ENCODE measurements around the gene TRPV5. TPM values are rescaled to one million over a fixed set of nuclear protein-coding genes. Genes with fewer than 3 reads are reported as not detected.
A peak's percentile ranks its signal among the peaks of the same experiment; 100 is the strongest.

TRPV5 gene
- polyA plus RNA-seq, 6 donors from 2014 or later: not detected

- Mint-ChIP-seq H3K9me3 (no peaks in the 10 kb centered on the region), H3K27ac (peak overlapping the region in 1 of 6 donors; percentile 32), H3K27me3 (peaks cover 0 to 22% (median 16%) of the 10 kb centered on the region in 3 donors), H3K4me3 (no peak overlapping the region), H3K36me3 (peaks cover 0 to 4% of the 10 kb centered on the region in 2 donors), H3K4me1 (peaks cover 0 to 4% (median 2%) of the 10 kb centered on the region in 3 donors)
- DNase-seq: no peak
- ATAC-seq (ENCODE audit: low read depth in 2 of 2): no peak
Measured at GRCh38 chr7:142934056-142934455, 510 bp upstream of the TRPV5 start.

- Mint-ChIP-seq H3K27ac (peak overlapping the region in 1 of 6 donors; percentile 18), H3K4me3 (no peak overlapping the region), H3K9me3 (no peaks in the 10 kb centered on the region), H3K36me3 (peaks cover 0 to 4% of the 10 kb centered on the region in 2 donors), H3K27me3 (peaks cover 0 to 22% (median 16%) of the 10 kb centered on the region in 3 donors), H3K4me1 (peaks cover 4 to 5% (median 4%) of the 10 kb centered on the region in 3 donors)
- ATAC-seq (ENCODE audit: low read depth in 2 of 2) (no peak), DNase-seq (no peak)
Measured at GRCh38 chr7:142933092-142933475, 462 bp downstream of the TRPV5 start.

DNA sequence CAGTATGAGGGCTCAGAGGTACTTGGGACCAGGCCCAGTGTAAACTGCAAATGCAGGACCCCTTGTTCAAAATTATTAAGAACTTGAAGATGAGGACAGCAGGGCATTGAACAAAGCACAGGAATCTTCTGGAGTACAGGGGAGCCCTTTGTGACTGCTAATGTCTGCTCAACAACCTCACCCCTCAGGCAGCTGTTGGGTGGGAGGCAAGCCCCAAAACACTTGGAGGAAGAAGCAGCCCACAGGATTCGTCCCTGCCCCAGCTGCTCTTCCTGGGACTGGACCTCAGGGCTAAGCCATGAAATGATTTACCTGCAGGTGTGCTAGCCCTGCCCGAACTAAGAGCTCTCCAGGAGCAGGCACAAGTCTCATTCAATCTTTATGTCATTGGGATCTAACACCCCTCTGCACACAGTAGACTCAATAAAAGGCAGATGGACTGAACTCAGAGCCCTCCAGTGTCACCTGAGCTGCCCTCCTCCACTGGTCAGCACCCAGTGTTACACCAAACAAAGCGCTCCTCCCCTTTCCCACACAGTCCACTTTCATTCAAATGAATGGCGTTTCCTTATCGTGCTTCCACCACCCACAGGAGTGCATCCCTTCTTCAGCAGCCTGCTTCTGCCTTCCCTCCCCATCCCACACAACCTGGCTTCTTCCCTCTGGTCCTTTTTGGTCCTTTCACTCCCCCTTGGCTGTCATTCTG lies 1.0 kb downstream of the TRPV5 start:
- H3K27me3 Mint-ChIP-seq: peaks cover 0 to 22% (median 16%) of the 10 kb centered on the region in 3 donors
- H3K4me1 Mint-ChIP-seq: peaks cover 9 to 10% (median 10%) of the 10 kb centered on the region in 3 donors
- no peak overlapping the region for H3K4me3 Mint-ChIP-seq
- DNase-seq (no peak), ATAC-seq (ENCODE audit: low read depth in 2 of 2) (no peak)
- peaks cover 0 to 4% of the 10 kb centered on the region in 2 donors for H3K36me3 Mint-ChIP-seq
- peak overlapping the region in 1 of 6 donors; percentile 18 for H3K27ac Mint-ChIP-seq
- H3K9me3 Mint-ChIP-seq: peaks cover 0 to 2% (median 0%) of the 10 kb centered on the region in 7 donors

- Mint-ChIP-seq H3K36me3 (no peaks in the 10 kb centered on the region), H3K27ac (peak overlapping the region in 2 of 6 donors; percentile 16 to 22), H3K9me3 (peaks cover 0 to 11% (median 0%) of the 10 kb centered on the region in 7 donors), H3K4me1 (peaks cover 25 to 30% (median 25%) of the 10 kb centered on the region in 3 donors), H3K27me3 (peaks cover 4 to 13% (median 11%) of the 10 kb centered on the region in 3 donors), H3K4me3 (no peak overlapping the region)
- DNase-seq (no peak), ATAC-seq (ENCODE audit: low read depth in 2 of 2) (no peak)
Measured at GRCh38 chr7:142930126-142930730, 3.3 kb downstream of the TRPV5 start.

DNA sequence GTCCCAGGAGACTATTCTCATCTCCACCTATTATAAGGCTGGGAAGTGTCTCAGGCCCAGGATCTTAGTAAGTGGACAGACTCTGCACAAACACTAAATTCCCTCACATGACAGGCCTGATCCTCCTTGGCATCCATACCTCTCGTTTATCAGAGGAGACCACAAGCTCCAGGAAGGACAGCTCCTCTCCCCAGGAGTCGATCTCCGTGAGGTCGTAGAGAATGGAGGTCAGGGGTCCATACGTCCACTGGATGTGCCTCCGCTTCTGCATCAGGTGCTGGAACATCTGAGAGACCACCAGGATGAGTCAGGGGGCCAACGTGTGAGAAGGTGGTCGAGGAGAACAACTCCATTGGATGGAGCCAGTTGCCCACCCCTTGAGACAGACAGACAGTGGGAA lies 5.6 kb downstream of the TRPV5 start:
- H3K9me3 Mint-ChIP-seq: peaks cover 0 to 11% (median 0%) of the 10 kb centered on the region in 7 donors
- peak overlapping the region in 3 of 6 donors; percentile 24 to 89 (median 32) for H3K27ac Mint-ChIP-seq
- H3K27me3 Mint-ChIP-seq: peaks cover 3 to 4% (median 4%) of the 10 kb centered on the region in 3 donors
- peak overlapping the region in 3 of 8 donors; percentile 43 to 85 (median 58) for H3K4me3 Mint-ChIP-seq
- ATAC-seq (ENCODE audit: low read depth in 2 of 2) (no peak), DNase-seq (no peak)
- H3K4me1 Mint-ChIP-seq: peaks cover 25 to 30% (median 25%) of the 10 kb centered on the region in 3 donors
- H3K36me3 Mint-ChIP-seq: no peaks in the 10 kb centered on the region

DNA sequence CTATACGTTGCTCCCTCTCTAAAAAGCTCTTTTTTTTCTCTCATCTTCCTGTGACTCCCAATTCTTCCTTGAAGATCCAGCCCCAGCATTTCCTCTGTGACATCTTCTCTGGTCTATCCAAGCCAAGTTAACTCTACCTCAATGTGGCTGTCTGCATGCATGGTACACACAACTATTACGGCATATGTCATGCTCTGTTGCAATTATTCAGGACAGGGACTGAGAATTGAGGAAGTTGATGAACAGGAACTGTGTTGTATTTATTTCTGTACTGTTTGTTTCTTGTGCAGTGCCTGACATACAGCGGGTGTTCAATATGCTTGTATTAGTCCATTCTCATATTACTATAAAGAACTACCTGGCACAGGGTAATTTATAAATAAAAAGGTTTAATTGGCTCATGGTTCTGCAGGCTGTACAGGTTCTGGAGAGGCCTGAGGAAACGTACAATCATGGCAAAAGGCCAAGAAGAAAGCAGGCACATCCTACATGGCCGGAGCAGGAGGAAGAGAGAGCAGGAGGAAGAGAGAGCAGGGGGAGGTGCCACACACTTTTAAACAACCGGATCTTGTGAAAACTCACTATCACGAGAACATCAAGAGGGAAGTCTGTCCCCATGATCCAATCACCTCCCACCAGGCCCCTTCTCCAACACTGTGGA lies 6.3 kb downstream of the TRPV5 start:
- peak; percentile 96 to 97 for ATAC-seq (ENCODE audit: low read depth in 2 of 2)
- DNase-seq: peak; percentile 33
- no peaks in the 10 kb centered on the region for H3K36me3 Mint-ChIP-seq
- peak overlapping the region; percentile 1 to 77 (median 28) for H3K27ac Mint-ChIP-seq
- H3K9me3 Mint-ChIP-seq: peaks cover 0 to 11% (median 0%) of the 10 kb centered on the region in 7 donors
- H3K27me3 Mint-ChIP-seq: peaks cover 0 to 4% (median 0%) of the 10 kb centered on the region in 3 donors
- H3K4me1 Mint-ChIP-seq: peaks cover 25 to 30% (median 25%) of the 10 kb centered on the region in 3 donors
- H3K4me3 Mint-ChIP-seq: peak overlapping the region in 6 of 8 donors; percentile 43 to 85 (median 67)

DNA sequence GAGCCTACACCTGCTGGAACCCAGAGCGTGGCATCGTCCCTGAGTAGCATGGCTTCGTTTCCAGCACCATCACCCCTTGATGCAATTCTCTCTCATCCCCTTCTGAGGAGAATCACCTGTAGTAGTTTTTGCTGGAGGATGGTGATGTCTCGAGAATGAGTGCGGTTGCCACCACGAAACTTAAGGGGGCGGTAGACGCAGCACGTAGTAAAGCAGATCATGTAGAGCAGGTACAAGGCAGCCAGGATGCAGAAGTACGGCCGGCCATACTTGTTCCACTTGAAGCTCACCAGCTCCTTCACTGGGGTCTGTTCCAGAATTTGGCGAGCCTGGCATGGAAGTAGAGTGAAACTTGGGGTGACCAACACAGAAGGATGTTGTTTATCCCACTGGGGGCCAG lies 8.1 kb downstream of the TRPV5 start:
- ATAC-seq (ENCODE audit: low read depth in 2 of 2) (no peak), DNase-seq (no peak)
- H3K27me3 Mint-ChIP-seq: peaks cover 0 to 8% (median 4%) of the 10 kb centered on the region in 3 donors
- H3K36me3 Mint-ChIP-seq: no peaks in the 10 kb centered on the region
- H3K27ac Mint-ChIP-seq: no peak overlapping the region
- peaks cover 0 to 11% (median 0%) of the 10 kb centered on the region in 7 donors for H3K9me3 Mint-ChIP-seq
- peak overlapping the region in 1 of 8 donors; percentile 48 for H3K4me3 Mint-ChIP-seq
- H3K4me1 Mint-ChIP-seq: peaks cover 25 to 29% (median 25%) of the 10 kb centered on the region in 3 donors

DNA sequence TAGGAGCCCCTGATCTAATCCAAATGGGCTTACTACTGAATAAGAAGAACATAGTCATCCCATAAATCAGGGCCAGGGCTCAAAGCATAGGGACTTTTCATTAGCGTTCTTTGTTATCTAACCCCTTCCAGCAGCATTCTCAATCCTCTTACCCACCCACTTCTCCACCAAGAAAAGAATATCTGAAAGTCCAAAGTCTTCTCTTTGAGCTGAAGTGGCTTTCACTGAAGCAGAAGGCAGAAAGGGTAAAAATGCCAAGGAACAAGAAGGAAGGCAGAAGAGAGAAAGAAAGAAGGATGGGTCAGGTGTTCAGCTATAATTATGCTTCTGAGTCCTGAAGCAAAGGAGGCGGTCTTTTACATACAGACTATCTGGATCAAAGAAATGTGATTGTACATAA lies 10.2 kb downstream of the TRPV5 start:
- Mint-ChIP-seq H3K27me3 (peaks cover 2 to 14% (median 4%) of the 10 kb centered on the region in 3 donors), H3K9me3 (peaks cover 0 to 11% (median 0%) of the 10 kb centered on the region in 7 donors), H3K4me3 (no peak overlapping the region), H3K36me3 (no peaks in the 10 kb centered on the region), H3K4me1 (peaks cover 24 to 28% (median 25%) of the 10 kb centered on the region in 3 donors), H3K27ac (peak overlapping the region in 1 of 6 donors; percentile 30)
- no peak for DNase-seq
- no peak for ATAC-seq (ENCODE audit: low read depth in 2 of 2)

DNA sequence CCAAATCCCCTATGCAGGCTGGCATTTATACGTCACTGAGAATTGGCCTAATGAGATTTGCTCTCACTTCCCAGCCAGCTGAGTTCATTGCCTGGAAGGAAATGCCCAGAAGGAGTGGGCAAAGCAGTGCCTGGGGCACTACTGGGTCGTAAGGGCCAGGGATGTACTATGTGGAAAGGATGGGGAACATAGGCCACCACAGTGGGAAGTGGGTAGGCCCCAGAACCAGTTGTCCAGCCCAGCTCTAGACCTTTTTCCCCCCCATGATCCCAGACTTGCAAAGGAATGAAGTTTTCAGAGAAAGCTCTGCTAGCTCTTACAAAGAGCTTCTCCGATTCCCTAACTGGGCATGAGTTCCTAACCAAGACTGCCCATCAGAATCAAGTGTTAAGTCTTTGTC lies 13.9 kb downstream of the TRPV5 start:
- Mint-ChIP-seq H3K4me1 (no peaks in the 10 kb centered on the region), H3K9me3 (no peaks in the 10 kb centered on the region), H3K27ac (no peak overlapping the region), H3K4me3 (no peak overlapping the region), H3K27me3 (peaks cover 0 to 32% (median 7%) of the 10 kb centered on the region in 3 donors), H3K36me3 (no peaks in the 10 kb centered on the region)
- no peak for ATAC-seq (ENCODE audit: low read depth in 2 of 2)
- DNase-seq: no peak

GRCh38 chr7:142918901-142919300 lies 14.6 kb downstream of the TRPV5 start:
- ATAC-seq (ENCODE audit: low read depth in 2 of 2) (no peak), DNase-seq (no peak)
- Mint-ChIP-seq H3K9me3 (no peaks in the 10 kb centered on the region), H3K27me3 (peaks cover 3 to 39% (median 14%) of the 10 kb centered on the region in 3 donors), H3K4me1 (no peaks in the 10 kb centered on the region), H3K27ac (peak overlapping the region in 2 of 6 donors; percentile 47 to 85), H3K36me3 (no peaks in the 10 kb centered on the region), H3K4me3 (no peak overlapping the region)

DNA sequence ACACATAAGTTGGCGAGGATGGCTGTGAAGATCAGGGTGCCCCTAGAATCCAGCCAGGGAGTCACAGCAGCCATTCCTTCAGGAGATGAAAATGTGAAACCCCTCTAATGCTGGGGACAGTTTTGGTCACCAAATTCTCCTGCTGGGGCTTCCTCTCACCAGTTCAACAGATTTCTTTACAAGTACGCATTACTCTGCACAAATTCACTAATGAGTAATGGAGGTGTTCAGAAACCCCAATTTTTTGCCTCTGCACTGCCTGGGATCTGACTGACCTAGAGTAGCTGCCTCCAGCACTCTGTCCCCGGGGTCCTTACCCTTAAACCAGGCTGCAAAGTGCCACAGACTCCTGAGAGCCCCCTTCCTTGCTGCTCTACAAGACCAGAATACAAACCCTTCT lies 16.1 kb downstream of the TRPV5 start:
- H3K27me3 Mint-ChIP-seq: peaks cover 6 to 47% (median 24%) of the 10 kb centered on the region in 3 donors
- no peak overlapping the region for H3K4me3 Mint-ChIP-seq
- no peaks in the 10 kb centered on the region for H3K36me3 Mint-ChIP-seq
- no peak overlapping the region for H3K27ac Mint-ChIP-seq
- no peaks in the 10 kb centered on the region for H3K4me1 Mint-ChIP-seq
- no peak for ATAC-seq (ENCODE audit: low read depth in 2 of 2)
- no peak for DNase-seq
- no peaks in the 10 kb centered on the region for H3K9me3 Mint-ChIP-seq

- H3K36me3 Mint-ChIP-seq: no peaks in the 10 kb centered on the region
- H3K4me1 Mint-ChIP-seq: no peaks in the 10 kb centered on the region
- H3K27ac Mint-ChIP-seq: no peak overlapping the region
- H3K9me3 Mint-ChIP-seq: no peaks in the 10 kb centered on the region
- ATAC-seq (ENCODE audit: low read depth in 2 of 2): no peak
- no peak for DNase-seq
- no peak overlapping the region for H3K4me3 Mint-ChIP-seq
- peaks cover 13 to 56% (median 31%) of the 10 kb centered on the region in 3 donors for H3K27me3 Mint-ChIP-seq
Measured at GRCh38 chr7:142916508-142916907, 17.0 kb downstream of the TRPV5 start.

DNA sequence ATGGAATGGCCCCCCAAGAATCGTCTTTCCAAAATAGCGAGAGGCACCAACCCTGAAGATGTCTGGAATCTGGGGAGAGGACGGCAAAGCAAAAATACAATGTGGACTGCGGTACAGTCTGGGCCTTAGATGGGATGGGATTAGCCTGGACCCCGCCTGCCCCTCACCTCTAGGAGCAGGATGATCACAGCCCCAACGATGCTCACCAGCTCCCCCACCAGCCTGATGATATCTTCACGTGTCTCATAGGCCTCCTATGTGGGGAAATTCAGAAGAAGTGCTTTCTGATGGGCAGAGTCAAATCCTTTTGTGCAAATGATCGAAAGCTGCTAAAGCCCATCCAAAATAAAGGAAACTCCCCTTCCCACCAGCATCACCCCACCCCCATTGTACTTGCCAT lies 18.2 kb downstream of the TRPV5 start:
- H3K4me3 Mint-ChIP-seq: no peak overlapping the region
- H3K4me1 Mint-ChIP-seq: no peaks in the 10 kb centered on the region
- H3K9me3 Mint-ChIP-seq: no peaks in the 10 kb centered on the region
- DNase-seq (no peak), ATAC-seq (ENCODE audit: low read depth in 2 of 2) (no peak)
- no peaks in the 10 kb centered on the region for H3K36me3 Mint-ChIP-seq
- H3K27me3 Mint-ChIP-seq: peaks cover 18 to 54% (median 36%) of the 10 kb centered on the region in 3 donors
- no peak overlapping the region for H3K27ac Mint-ChIP-seq
